ENCODE results near the gene BCL7C.

DNA sequence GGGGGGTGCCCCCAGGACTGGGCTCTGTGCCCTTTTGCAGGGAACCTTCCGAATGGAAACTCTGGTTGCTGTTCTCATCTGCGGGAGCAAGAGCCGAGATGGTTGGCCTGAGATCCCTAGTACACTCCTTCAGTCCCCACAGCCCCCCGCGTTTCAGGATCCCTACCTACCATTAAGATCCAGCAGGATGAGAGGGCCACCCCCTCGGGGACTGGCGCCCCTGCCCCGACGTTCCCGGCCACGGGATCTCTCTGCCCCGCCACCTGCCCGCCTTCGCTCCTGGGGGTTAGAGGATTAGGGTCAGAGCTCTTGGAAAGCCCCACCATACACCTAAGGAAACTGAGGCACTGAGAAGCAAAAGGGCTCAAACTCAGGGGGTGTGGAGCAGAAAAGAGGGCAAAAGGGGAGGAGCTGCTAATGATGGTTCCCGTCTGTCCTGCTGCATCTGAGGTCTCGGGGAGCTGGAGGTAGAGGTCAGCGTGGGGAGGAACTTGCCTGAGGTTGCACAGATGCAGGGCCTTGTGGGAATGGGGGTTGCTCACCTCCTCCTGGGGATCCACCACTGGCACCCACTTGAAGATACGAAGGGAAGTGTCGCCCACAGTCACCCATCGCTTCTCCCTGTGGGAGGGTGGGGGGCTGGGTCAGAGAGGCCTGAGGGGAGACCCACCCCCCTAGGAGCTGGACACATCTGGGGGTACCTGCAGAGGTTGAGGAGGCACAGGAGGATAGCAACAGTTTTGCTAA is 1.0 kb downstream of the BCL7C start:
- TF ChIP-seq TAF1 (IDR thresholded peaks at IDR 0.05; ENCODE audit: low read depth), result no peak
- no peak for TF ChIP-seq RAD21 (conservative IDR thresholded peaks at IDR 0.05)

Data from neural cell (in vitro differentiated cells).